Breast epithelium (tissue), 4 donors: Measurements from ENCODE around the gene CDKL2. TPM values are rescaled to one million over a fixed set of nuclear protein-coding genes. Genes with fewer than 3 reads are reported as not detected.
"Not testable (repeated sequence)": the region's sequence is repeated elsewhere in the genome, so short reads cannot be mapped to it uniquely, and the experiment has no call there.

ENCODE experiments used
- DNase-seq, 2 donors: peaks; one replicate each; pipeline ENCODE4 v3.0.0-alpha.2; 2019; ENCODE audit warnings: low spot score in 2 of 2
- H3K27ac ChIP-seq, 2 donors: fragments of 200-600 bp; sonication (generic) in 1 of 2; one replicate each; pipeline ENCODE4 v1.5.1; 2016 to 2019; ENCODE audit warnings: mild to moderate bottlenecking in 1 of 2
- H3K27me3 ChIP-seq, 2 donors: fragments of 200-600 bp; sonication (generic) in 1 of 2; one replicate each; pipeline versions ENCODE4 v1.5.1 to v1.6.0; 2017 to 2019; ENCODE audit warnings: control low read depth in 1 of 2, mild to moderate bottlenecking in 1 of 2
- H3K36me3 ChIP-seq: fragments of 200-600 bp; one replicate; pipeline ENCODE4 v1.5.1; 2019
- H3K4me1 ChIP-seq, 2 donors: fragments of 200-600 bp; sonication (generic); one replicate each; pipeline ENCODE4 v1.5.1; 2016 to 2019; ENCODE audit warnings: control low read depth in 1 of 2
- H3K4me3 ChIP-seq, 3 donors: fragments of 200-600 bp; sonication (generic); 1 replicate in 2 of 3; 2 replicates in 1 of 3; pipeline ENCODE4 v1.5.1; 2016 to 2019; ENCODE audit warnings: mild to moderate bottlenecking in 3 of 3, moderate library complexity in 2 of 3
- H3K9me3 ChIP-seq, 2 donors: fragments of 200-600 bp; sonication (generic) in 1 of 2; one replicate each; pipeline ENCODE4 v1.5.1; 2016 to 2019; ENCODE audit warnings: control low read depth in 1 of 2
- POLR2A ChIP-seq: fragments of 450-650 bp; IDR thresholded peaks from one replicate; pipeline ENCODE4 v1.6.1; 2016; ENCODE audit warnings: antibody characterized with exemption, mild to moderate bottlenecking, moderate library complexity
- POLR2AphosphoS5 ChIP-seq, 3 donors: sonication (generic); formaldehyde crosslinking; IDR thresholded peaks; one replicate each; pipeline ENCODE4 v1.6.1; 2017; ENCODE audit warnings: antibody characterized with exemption in 3 of 3
- intact Hi-C: fragments of 100-400 bp; cut with DNase I; formaldehyde crosslinking; loops from one replicate; pipeline ENCODE4 v1.15.1; 2023; ENCODE audit warnings: low total_unique reads
- total RNA-seq, 3 donors: library from RNA; depleted of rRNA; stranded (reverse); fragments of >200 nt; gene quantifications; one replicate each; pipeline ENCODE4 v1.1.0, GENCODE V29; 2016
- TF ChIP-seq, protein P1 (sequence below), 3 donors: fragments of 450-650 bp; IDR thresholded peaks; one replicate each; pipeline ENCODE4 v1.5.1; 2016 to 2017; ENCODE audit warnings: antibody characterized with exemption in 3 of 3, mild to moderate bottlenecking in 3 of 3, moderate library complexity in 3 of 3

Gene CDKL2
- total RNA-seq, 3 donors from 2014 or later: 0.16 to 2.3 (median 1.6) TPM

DNA sequence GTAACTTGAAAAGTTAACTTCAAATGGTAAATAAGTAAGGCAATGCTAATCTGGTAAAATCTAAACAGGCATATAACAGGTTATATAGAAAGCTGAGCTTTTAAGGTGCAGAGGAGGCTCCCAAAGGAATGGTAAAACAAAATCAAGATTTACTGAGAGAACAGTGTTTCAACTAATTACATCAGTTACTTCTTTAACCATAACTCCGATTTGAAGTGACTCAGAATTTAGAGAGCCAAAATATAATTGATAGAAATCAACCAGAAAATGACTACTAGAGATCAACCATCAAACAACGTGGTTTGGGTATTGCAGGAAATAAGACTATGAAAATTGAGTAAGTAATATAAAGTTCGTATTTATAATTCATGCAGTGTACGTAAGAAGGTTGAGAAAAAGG, 36.0 kb upstream of the CDKL2 start:
- DNase-seq: no peak
- H3K27me3 ChIP-seq: no peaks in the 10 kb centered on the region
- H3K9me3 ChIP-seq: no peaks in the 10 kb centered on the region
- H3K4me1 ChIP-seq: peaks cover 0 to 6% of the 10 kb centered on the region in 2 donors
- H3K4me3 ChIP-seq: no peak overlapping the region
- intact Hi-C loops: no loop called here
- no peaks in the 10 kb centered on the region for H3K36me3 ChIP-seq
- no peak overlapping the region for H3K27ac ChIP-seq
- TF ChIP-seq POLR2A: no peak
- TF ChIP-seq, protein P1, sequence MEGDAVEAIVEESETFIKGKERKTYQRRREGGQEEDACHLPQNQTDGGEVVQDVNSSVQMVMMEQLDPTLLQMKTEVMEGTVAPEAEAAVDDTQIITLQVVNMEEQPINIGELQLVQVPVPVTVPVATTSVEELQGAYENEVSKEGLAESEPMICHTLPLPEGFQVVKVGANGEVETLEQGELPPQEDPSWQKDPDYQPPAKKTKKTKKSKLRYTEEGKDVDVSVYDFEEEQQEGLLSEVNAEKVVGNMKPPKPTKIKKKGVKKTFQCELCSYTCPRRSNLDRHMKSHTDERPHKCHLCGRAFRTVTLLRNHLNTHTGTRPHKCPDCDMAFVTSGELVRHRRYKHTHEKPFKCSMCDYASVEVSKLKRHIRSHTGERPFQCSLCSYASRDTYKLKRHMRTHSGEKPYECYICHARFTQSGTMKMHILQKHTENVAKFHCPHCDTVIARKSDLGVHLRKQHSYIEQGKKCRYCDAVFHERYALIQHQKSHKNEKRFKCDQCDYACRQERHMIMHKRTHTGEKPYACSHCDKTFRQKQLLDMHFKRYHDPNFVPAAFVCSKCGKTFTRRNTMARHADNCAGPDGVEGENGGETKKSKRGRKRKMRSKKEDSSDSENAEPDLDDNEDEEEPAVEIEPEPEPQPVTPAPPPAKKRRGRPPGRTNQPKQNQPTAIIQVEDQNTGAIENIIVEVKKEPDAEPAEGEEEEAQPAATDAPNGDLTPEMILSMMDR (IDR thresholded peaks at IDR 0.05): no peak
- no peak for TF ChIP-seq POLR2AphosphoS5 (IDR thresholded peaks at IDR 0.05)

DNA sequence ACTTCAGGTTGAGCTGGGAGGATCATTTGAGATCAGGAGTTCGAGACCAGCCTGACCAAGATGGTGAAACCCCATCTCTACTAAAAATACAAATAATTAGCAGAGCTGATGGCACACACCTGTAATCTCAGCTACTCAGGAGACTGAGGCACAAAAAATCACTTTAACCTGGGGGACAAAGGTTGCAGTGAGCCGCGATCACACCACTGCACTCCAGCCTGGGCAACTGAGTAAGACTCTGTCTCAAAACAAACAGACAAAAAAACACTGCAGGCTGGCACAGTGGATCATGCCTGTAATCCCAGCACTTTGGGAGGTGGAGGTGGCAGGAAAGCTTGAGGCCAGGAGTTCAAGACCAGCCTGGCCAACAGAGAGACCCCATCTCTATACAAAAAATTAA, 34.3 kb upstream of the CDKL2 start:
- H3K4me1 ChIP-seq, intact Hi-C loops, DNase-seq, H3K4me3 ChIP-seq, H3K36me3 ChIP-seq, H3K27me3 ChIP-seq, H3K9me3 ChIP-seq, H3K27ac ChIP-seq: not testable (repeated sequence)

DNA sequence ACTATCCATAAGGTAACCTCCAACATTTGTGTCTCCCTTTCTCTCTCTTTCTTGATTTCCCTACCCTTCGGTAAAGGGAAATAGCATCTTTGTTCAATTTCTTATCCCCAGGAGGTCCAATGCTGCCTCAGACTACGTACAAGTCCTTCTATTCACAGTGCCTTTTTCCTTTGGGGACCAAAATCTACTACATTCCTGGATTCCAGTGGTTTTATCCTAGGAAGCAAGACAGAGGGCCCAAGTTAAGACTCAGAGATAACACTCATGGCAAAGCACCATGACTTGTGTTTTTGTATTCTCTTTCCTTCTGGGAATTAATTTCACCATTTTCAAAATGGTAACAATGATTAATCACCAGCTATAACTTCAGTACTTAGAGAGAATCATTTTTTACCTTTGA, 32.3 kb upstream of the CDKL2 start:
- Histone ChIP-seq H3K27ac (no peak overlapping the region), H3K27me3 (no peaks in the 10 kb centered on the region), H3K9me3 (no peaks in the 10 kb centered on the region), H3K4me1 (no peaks in the 10 kb centered on the region), H3K36me3 (no peaks in the 10 kb centered on the region), H3K4me3 (no peak overlapping the region)
- intact Hi-C loops: no loop called here
- no peak for DNase-seq
- no peak for TF ChIP-seq POLR2AphosphoS5 (IDR thresholded peaks at IDR 0.05)
- no peak for TF ChIP-seq POLR2A
- TF ChIP-seq, protein P1 (IDR thresholded peaks at IDR 0.05): no peak

DNA sequence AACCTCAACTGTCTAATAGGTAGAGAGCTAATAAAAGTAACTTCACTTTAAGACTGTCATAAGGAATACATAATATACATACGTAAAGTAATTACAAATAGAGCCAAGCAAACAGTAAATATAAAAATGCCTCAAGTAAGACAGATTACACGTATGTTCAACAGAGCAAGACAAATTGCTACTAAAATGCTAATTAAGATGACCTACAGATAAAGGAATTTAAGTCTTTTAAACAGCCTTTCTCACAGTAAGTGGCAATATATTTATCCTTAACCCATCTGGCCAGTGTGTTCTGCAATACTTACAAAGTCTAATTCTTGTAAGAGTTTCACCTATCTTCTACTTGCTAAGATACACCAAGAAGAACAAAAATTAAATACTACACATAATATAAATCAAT, 30.2 kb upstream of the CDKL2 start:
- intact Hi-C loops: no loop called here
- DNase-seq: no peak
- TF ChIP-seq POLR2AphosphoS5 (IDR thresholded peaks at IDR 0.05): no peak
- no peak for TF ChIP-seq POLR2A
- TF ChIP-seq, protein P1 (IDR thresholded peaks at IDR 0.05): no peak
- no peaks in the 10 kb centered on the region for H3K9me3 ChIP-seq
- H3K36me3 ChIP-seq: no peaks in the 10 kb centered on the region
- H3K27ac ChIP-seq: no peak overlapping the region
- no peak overlapping the region for H3K4me3 ChIP-seq
- no peaks in the 10 kb centered on the region for H3K4me1 ChIP-seq
- H3K27me3 ChIP-seq: no peaks in the 10 kb centered on the region

DNA sequence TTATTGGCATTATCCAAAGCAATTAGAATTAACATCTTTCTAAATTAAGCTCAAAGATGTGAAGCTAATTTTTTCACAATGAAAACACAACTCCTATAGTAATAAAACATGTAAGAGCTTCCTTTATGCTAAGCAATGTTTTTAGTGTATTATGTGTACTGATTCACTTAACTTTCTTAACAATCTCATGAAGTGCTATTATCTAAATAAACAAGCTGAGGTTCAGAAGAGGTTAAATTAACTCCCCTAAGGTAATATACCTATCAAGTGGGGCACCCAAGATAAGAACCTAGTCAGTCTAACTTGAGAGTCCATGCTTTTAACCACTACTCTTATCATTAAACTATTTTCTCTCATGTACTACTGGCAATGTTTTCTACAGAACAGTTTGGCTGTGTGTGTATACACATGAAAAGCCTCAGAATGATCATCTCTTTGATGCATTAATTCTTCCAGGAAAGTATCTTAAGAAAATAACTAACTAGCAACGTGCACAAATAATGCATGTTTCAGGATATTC, 29.2 kb upstream of the CDKL2 start:
- Histone ChIP-seq H3K9me3 (no peaks in the 10 kb centered on the region), H3K4me3 (no peak overlapping the region), H3K27ac (no peak overlapping the region), H3K27me3 (no peaks in the 10 kb centered on the region), H3K4me1 (no peaks in the 10 kb centered on the region), H3K36me3 (no peaks in the 10 kb centered on the region)
- intact Hi-C loops: no loop called here
- TF ChIP-seq POLR2A: no peak
- TF ChIP-seq, protein P1 (IDR thresholded peaks at IDR 0.05): no peak
- TF ChIP-seq POLR2AphosphoS5 (IDR thresholded peaks at IDR 0.05): no peak
- no peak for DNase-seq

DNA sequence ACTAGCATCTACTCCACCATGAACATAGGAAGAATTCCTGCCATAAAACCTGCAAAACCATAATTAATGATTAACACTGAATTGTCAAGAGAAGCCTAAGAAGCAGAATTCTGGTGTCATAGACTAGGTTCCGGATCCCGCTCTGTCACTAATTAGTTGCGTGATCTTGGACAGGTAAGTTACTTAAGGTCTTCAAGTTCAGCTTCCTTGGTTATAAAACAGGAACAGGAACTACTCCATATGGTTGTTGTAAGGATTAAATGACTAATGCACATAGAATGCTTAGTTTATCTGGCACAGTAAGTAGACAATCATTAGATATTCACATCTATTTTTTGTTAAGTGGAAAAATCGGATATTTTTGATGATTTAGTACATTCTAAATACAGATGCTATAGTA, 28.5 kb upstream of the CDKL2 start:
- intact Hi-C loops: no loop called here

More for the DNA sequence above, 28.5 kb upstream of the CDKL2 start:
- TF ChIP-seq, protein P1 (IDR thresholded peaks at IDR 0.05): no peak
- TF ChIP-seq POLR2A: no peak
- Histone ChIP-seq H3K27me3 (no peaks in the 10 kb centered on the region), H3K36me3 (no peaks in the 10 kb centered on the region), H3K27ac (no peak overlapping the region), H3K4me1 (no peaks in the 10 kb centered on the region), H3K9me3 (no peaks in the 10 kb centered on the region), H3K4me3 (no peak overlapping the region)
- DNase-seq: no peak
